Kidney capillary endothelial cell (primary cell): ENCODE data around the gene MYLK.
A peak's percentile ranks its signal among the peaks of the same experiment; 100 is the strongest.

Source experiments
- DNase-seq: peaks from one replicate; pipeline ENCODE4 v3.0.0-alpha.2; 2018; ENCODE audit warnings: low spot score

MYLK gene

DNA sequence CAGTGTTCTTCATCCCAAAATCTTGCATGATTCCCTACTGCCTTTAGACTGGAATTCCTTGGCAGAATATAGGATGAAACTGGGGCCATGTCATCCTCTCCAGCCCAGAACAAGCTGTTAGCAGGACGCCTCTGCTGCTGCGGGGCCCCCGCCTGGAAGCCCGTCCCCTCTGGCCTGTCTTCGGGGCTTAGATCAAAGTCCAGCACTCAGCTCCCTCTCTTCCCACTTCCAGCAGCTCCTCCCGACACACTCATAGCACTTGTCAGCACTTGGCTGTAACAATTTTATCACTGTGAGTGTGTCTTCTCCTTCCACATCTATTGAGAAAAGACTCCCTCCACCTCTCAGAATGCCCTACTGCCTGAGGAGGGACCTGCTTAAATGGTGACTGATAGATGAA lies 187.3 kb downstream of the MYLK start:
- DNase-seq, result no peak

DNA sequence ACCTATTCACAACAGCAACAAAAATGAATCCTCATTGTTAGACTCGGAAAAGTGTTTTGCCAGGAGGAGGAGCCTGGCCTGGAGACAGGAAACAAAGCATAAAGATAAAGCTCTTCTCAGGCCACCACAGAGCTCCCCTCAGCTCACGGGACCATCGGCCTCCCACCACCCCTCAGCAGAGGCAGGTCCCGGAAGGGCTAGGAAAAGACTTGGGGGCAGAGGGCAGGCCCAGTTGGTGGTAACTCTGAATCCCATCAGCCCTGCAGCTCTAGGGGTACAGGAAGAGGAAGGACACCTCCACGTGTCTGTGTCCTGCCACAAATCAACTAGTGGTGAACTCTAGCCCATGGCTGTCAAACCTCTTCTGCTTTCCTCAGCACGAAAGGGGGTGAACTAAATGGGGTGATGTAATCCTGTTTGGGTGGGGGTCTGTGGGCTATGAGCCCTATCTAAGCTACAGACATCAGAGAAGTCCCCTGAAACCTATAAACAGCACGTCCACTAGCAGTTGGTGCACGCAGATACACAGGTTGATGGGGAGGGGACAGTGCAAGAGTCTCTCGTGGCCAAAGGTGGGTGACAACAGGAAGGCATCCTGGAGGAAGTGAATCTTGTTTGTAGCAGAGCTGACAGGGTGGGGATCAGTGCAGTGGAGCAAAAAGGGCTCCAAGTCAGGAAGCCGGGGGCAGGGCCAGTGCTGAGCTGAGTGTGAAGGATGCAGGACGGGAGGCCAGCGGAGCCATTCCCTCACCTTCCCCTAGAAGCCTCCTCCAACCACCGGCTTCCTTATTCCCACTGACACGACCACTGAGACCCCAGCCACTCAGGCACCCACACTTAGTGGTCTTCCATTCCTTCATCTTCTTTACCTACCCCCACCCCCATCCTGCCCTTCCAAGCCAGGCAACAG lies 188.1 kb downstream of the MYLK start:
- no peak for DNase-seq

GRCh38 chr3:123695152-123695551 lies 189.0 kb downstream of the MYLK start:
- no peak for DNase-seq

GRCh38 chr3:123694366-123695087 lies 189.6 kb downstream of the MYLK start:
- no peak for DNase-seq

DNA sequence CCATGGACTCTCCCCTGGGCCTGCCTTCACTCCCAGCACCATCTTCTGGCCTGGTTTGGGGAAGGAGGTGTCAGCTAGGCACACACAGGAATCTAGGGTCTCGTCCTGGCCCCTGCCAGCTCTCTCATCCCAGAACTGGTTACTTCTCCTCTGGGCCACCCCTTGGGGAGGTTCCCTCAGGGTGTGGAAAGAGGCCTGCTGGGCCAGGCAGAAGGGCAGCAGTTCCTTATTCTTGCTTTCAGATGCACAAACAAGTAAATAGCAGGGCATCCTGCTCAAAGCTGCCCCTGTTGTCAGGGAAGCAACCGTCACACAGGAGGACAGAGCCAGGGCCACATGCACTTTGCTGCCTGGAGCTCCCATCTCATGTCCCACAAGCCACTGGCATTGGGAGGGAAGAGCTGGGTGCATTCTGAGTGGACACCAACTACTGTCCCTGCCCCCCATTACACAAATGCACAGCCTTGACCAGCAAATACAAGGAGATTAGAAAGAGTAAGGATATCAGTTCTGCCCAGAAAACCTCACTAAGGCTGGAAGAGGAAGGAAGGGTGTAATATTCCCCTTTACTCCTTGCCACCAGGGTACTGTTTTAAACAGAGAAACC lies 190.4 kb downstream of the MYLK start:
- DNase-seq, result no peak

DNA sequence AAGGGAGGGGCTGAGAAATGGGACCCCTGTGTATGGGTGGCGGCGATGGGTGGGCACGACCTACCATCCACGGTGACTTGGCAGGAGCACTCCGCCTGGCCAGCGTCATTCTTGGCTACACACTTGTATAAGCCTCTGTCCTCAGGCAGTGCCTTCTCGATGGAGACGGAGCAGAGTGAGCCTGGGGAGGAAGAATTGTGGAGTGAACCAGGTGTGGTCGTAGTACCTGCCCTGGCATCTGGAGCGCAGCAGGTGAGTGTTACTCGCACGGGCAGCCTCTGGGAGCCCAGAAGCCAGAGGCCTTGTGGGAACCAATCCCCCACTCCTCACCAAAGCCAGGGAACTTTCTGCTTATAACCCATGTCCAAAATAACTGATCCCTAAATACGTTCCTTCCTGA lies 191.5 kb downstream of the MYLK start:
- DNase-seq, result no peak

DNA sequence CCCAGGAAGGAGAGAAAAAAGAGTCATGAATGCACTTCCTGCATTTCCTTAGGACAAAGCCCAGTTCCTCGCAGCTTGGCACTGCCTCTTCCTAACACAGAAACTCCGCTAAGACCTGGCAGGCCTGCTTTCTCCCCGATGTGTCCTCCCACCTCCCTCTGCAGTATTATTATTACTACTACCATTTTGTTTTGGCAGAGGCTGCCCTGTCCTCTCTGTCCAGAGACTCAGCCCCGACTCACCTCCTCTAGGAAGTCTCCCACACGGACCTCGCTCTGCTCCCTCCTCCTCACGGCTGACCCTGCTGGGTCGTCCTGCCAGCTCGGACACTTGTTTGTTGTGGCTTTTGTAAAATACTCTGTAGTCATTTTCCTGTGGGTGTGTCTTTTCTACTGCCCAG lies 192.1 kb downstream of the MYLK start:
- peak; percentile 70 for DNase-seq

- DNase-seq, result no peak
Observed at GRCh38 chr3:123689831-123690230, 194.3 kb downstream of the MYLK start.

DNA sequence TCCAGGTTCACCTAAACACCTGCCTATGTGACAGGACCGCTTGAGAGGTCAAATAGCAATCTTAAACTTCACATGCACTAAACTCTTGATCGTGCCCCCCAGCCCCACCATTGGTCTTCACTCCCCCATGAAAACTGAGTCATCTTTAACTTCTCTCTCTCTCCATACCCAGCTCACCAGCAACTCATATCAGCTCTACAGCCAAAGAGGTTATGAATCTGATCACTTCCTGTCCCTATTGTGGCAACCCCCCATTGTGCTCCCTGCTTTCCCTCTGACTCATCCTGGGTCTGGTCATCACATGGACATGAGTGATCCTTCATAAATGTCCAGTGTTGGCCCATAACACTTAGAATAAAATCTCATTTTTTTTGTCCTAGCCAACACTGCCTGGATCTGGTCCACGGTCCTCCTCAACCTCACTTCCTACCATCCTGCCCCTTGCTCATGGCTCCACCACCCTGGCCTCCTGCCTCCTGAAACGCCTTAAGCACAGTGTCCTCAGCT lies 195.8 kb downstream of the MYLK start:
- peak; percentile 99 for DNase-seq

GRCh38 chr3:123687286-123687685 lies 196.8 kb downstream of the MYLK start:
- DNase-seq, result no peak

- DNase-seq, result no peak
Observed at GRCh38 chr3:123686251-123686650, 197.9 kb downstream of the MYLK start.

GRCh38 chr3:123685780-123686179 lies 198.4 kb downstream of the MYLK start:
- no peak for DNase-seq

DNA sequence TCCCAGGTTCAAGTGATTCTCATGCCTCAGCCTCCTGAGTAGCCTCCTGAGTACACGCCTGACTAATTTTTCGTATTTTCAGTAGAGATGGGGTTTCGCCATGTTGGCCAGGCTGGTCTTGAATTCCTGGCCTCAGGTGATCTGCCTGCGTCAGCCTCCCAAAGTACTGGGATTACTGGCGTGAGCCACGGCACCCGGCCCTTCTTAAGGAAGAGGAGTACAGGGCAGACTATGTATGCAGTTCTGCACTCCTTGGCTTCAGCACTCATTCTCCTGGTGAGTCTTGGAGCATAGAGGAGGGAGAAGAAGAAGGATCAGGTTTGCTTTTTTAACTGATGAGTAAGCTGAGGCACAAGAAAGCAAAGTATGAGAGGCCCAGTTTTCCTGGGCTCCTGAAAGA lies 199.5 kb downstream of the MYLK start:
- no peak for DNase-seq

- no peak for DNase-seq
Observed at GRCh38 chr3:123684209-123684608, 199.9 kb downstream of the MYLK start.

GRCh38 chr3:123683505-123684154 lies 200.5 kb downstream of the MYLK start:
- DNase-seq, result no peak

GRCh38 chr3:123682781-123683504 lies 201.2 kb downstream of the MYLK start:
- no peak for DNase-seq

DNA sequence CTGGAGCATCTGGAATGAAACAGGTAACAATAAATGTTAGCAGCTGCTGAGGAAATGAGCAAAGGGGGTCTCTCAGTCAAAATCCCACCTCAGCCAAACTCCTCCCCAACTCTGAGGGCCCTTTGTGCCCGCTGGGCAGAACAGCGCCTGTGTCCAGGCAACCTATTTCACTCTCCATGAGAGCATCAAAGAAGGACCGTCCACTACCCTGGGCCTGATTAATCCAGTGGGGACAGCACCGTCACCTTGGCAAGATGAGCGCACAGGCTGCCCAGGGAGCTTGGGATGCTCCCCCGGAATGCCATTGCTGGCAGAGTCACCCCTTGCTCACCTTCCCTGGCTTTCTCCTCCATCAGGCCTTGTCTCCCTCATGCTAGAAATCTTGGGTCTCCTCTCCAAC lies 201.8 kb downstream of the MYLK start:
- DNase-seq, result no peak

- DNase-seq, result no peak
Observed at GRCh38 chr3:123679712-123680386, 204.3 kb downstream of the MYLK start.

- DNase-seq, result no peak
Observed at GRCh38 chr3:123678108-123678511, 206.0 kb downstream of the MYLK start.

GRCh38 chr3:123672429-123673146 lies 211.5 kb downstream of the MYLK start:
- no peak for DNase-seq
